K562 (cell line): Measurements from ENCODE around the gene TIGIT.

Experiments used
- CAMTA2 ChIP-seq: fragments of 250-450 bp; sonication (Bioruptor Pico); conservative IDR thresholded peaks from 2 replicates; pipeline ENCODE4 v1.5.1; 2022
- FUS ChIP-seq: fragments of 200-400 bp; formaldehyde crosslinking; optimal IDR thresholded peaks from 2 replicates; pipeline ENCODE3; 2017; ENCODE audit warnings: low read depth, low read length
- HNRNPUL1 ChIP-seq: fragments of 200-400 bp; formaldehyde crosslinking; IDR thresholded peaks from 2 replicates; pipeline ENCODE4 v1.6.1; 2017; ENCODE audit warnings: low read length
- PHF8 ChIP-seq: fragments of 200-600 bp; sonication (generic); IDR thresholded peaks from 2 replicates; pipeline ENCODE4 v1.6.1; 2012; ENCODE audit warnings: mixed run types, mild to moderate bottlenecking, inconsistent platforms, low read length, moderate library complexity, borderline replicate concordance
- POLR2A ChIP-seq: fragments of 450-650 bp; conservative IDR thresholded peaks from 2 replicates; pipeline ENCODE4 v1.6.1; 2016
- POLR2AphosphoS5 ChIP-seq: IDR thresholded peaks from 2 replicates; pipeline ENCODE4 v1.6.1; 2011; ENCODE audit warnings: mild to moderate bottlenecking, low read depth, low read length, moderate library complexity; ENCODE audit not compliant: control insufficient read depth, insufficient read depth
- SREBF2 ChIP-seq: sonication (generic); formaldehyde crosslinking; IDR thresholded peaks from 2 replicates; pipeline ENCODE4 v1.4.0; 2020; ENCODE audit warnings: mild to moderate bottlenecking, missing genetic modification reagents
- ZBTB1 ChIP-seq: sonication (generic); formaldehyde crosslinking; IDR thresholded peaks from 2 replicates; pipeline ENCODE4 v1.8.1; 2023; ENCODE audit warnings: missing genetic modification reagents, low read depth, mild to moderate bottlenecking, borderline replicate concordance
- ZNF24 ChIP-seq: fragments of 450-650 bp; IDR thresholded peaks from 2 replicates; pipeline ENCODE4 v1.6.1; 2016
- ZNF780A ChIP-seq: fragments of 250-450 bp; sonication (Bioruptor Pico); IDR thresholded peaks from 2 replicates; pipeline ENCODE4 v1.5.0; 2021; ENCODE audit warnings: mild to moderate bottlenecking
- TF ChIP-seq, protein P1 (sequence below): fragments of 250-450 bp; sonication (Bioruptor Pico); IDR thresholded peaks from 2 replicates; pipeline ENCODE4 v1.4.0; 2020; ENCODE audit warnings: mild to moderate bottlenecking, moderate library complexity

DNA sequence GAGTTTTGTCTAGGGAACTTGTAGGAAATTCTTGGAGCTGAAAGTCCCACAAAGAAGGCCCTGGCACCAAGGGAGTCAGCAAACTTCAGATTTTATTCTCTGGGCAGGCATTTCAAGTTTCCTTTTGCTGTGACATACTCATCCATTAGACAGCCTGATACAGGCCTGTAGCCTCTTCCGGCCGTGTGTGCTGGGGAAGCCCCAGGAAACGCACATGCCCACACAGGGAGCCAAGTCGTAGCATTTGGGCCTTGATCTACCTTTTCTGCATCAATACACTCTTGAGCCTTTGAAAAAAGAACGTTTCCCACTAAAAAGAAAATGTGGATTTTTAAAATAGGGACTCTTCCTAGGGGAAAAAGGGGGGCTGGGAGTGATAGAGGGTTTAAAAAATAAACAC lies 15.0 kb downstream of the TIGIT start:
- no peak for TF ChIP-seq HNRNPUL1
- TF ChIP-seq FUS, result no peak
- TF ChIP-seq ZNF780A, result no peak
- no peak for TF ChIP-seq PHF8
- no peak for TF ChIP-seq POLR2A
- TF ChIP-seq CAMTA2 (CRISPR knock-in tag), result no peak
- TF ChIP-seq SREBF2 (CRISPR knock-in tag), result no peak
- TF ChIP-seq, protein P1, sequence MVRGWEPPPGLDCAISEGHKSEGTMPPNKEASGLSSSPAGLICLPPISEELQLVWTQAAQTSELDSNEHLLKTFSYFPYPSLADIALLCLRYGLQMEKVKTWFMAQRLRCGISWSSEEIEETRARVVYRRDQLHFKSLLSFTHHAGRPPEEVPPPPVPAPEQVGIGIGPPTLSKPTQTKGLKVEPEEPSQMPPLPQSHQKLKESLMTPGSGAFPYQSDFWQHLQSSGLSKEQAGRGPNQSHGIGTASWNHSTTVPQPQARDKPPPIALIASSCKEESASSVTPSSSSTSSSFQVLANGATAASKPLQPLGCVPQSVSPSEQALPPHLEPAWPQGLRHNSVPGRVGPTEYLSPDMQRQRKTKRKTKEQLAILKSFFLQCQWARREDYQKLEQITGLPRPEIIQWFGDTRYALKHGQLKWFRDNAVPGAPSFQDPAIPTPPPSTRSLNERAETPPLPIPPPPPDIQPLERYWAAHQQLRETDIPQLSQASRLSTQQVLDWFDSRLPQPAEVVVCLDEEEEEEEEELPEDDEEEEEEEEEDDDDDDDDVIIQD (CRISPR knock-in tag), result no peak
- TF ChIP-seq ZBTB1 (CRISPR knock-in tag), result no peak
- no peak for TF ChIP-seq POLR2AphosphoS5
- no peak for TF ChIP-seq ZNF24
